NCI-H524 treated with DMSO at 0.1 percent for 48 hours (cell line): Measurements from ENCODE around the gene SLX4.

ENCODE experiments used
- DNase-seq: peaks from one replicate; lab custom pipeline; 2025; lab: John Stamatoyannopoulos, UW

The SLX4 gene

GRCh38 chr16:3582276-3583165 is 28.9 kb downstream of the SLX4 start:
- DNase-seq = no peak

GRCh38 chr16:3581392-3581791 is 30.0 kb downstream of the SLX4 start:
- no peak for DNase-seq

GRCh38 chr16:3580686-3581085 is 30.7 kb downstream of the SLX4 start:
- no peak for DNase-seq

- DNase-seq = no peak
Observed at GRCh38 chr16:3580251-3580651, 31.2 kb downstream of the SLX4 start.

GRCh38 chr16:3579776-3580175 is 31.6 kb downstream of the SLX4 start:
- DNase-seq = no peak

- no peak for DNase-seq
Observed at GRCh38 chr16:3578610-3579551, 32.5 kb downstream of the SLX4 start.

GRCh38 chr16:3578121-3578520 is 33.3 kb downstream of the SLX4 start:
- DNase-seq = no peak

- no peak for DNase-seq
Observed at GRCh38 chr16:3577302-3577752, 34.1 kb downstream of the SLX4 start, which contains the start of gene NLRC3. Gene NLRC3 (minus strand): TSS chr16:3577403. CDS start chr16:3565036, 12,367 bp downstream.

- DNase-seq = no peak
Observed at GRCh38 chr16:3576211-3576610, 35.2 kb downstream of the SLX4 start.

- no peak for DNase-seq
Observed at GRCh38 chr16:3575491-3575890, 35.9 kb downstream of the SLX4 start.

- DNase-seq = no peak
Observed at GRCh38 chr16:3574195-3574594, 37.2 kb downstream of the SLX4 start.

- no peak for DNase-seq
Observed at GRCh38 chr16:3573146-3573815, 38.1 kb downstream of the SLX4 start.

GRCh38 chr16:3570420-3571062 is 40.9 kb downstream of the SLX4 start:
- no peak for DNase-seq

GRCh38 chr16:3569851-3570250 is 41.6 kb downstream of the SLX4 start:
- DNase-seq = no peak

GRCh38 chr16:3566990-3567389 is 44.4 kb downstream of the SLX4 start:
- DNase-seq = no peak

GRCh38 chr16:3564889-3565141 is 46.6 kb downstream of the SLX4 start:
- no peak for DNase-seq

GRCh38 chr16:3564130-3564888 is 47.1 kb downstream of the SLX4 start:
- DNase-seq = no peak

GRCh38 chr16:3562914-3563480 is 48.4 kb downstream of the SLX4 start:
- DNase-seq = no peak

- no peak for DNase-seq
Observed at GRCh38 chr16:3561626-3562025, 49.8 kb downstream of the SLX4 start.

- no peak for DNase-seq
Observed at GRCh38 chr16:3554351-3554928, 57.0 kb downstream of the SLX4 start.
